ENCODE data around the gene SLC41A3. TPM values are rescaled to one million over a fixed set of nuclear protein-coding genes. Genes with fewer than 3 reads are reported as not detected.
A peak's percentile ranks its signal among the peaks of the same experiment; 100 is the strongest.

The SLC41A3 gene
- total and polyA plus RNA-seq, 2 experiments from 2014 or later, result 19.8 to 56.0 TPM

- no peak for TF ChIP-seq EZH2phosphoT487 (IDR thresholded peaks at IDR 0.05; ENCODE audit: insufficient read depth, low read depth)
- TF ChIP-seq EZH2 (IDR thresholded peaks at IDR 0.05; ENCODE audit: insufficient read depth, poor library complexity, severe bottlenecking), result no peak
- Histone ChIP-seq H3K9me2 (ENCODE audit: insufficient read depth) (no peaks in the 10 kb centered on the region), H3K4me1 (ENCODE audit: insufficient read depth) (0 out of 2 replicates have a peak, but pooled peaks cover 3% of the 10 kb centered on the region), H3K27me3 (replicated peaks; ENCODE audit: insufficient read depth) (no peaks in the 10 kb centered on the region), H3K4me2 (ENCODE audit: unreplicated experiment) (no peak overlapping the region), H3K9me3 (ENCODE audit: low read depth) (peaks cover 4% of the 10 kb centered on the region), H4K20me1 (ENCODE audit: insufficient read depth) (no peaks in the 10 kb centered on the region), H3K9ac (no peak overlapping the region), H3K27ac (no peak overlapping the region), H2AFZ (no peak overlapping the region), H3K79me2 (ENCODE audit: insufficient read depth) (no peaks in the 10 kb centered on the region), H3K4me3 (no peak overlapping the region), H3F3A (ENCODE audit: insufficient read depth) (no peaks in the 10 kb centered on the region), H3K36me3 (ENCODE audit: low read depth) (no peaks in the 10 kb centered on the region)
- in situ Hi-C loops (cut with MboI), result no loop called here
- DNase-seq, result no peak
- 5 to 7% methylated on average over 2 of the region's 2 CpGs for WGBS, 2 experiments (ENCODE audit: low coverage in 1 of 2, low lambda C conversion rate in 2 of 2, missing lambda C conversion rate in 2 of 2)
Measured at GRCh38 chr3:126085841-126086240, 1.9 kb upstream of the SLC41A3 start.

- in situ Hi-C loops (cut with MboI), result no loop called here
Measured at GRCh38 chr3:126085276-126085675, 1.4 kb upstream of the SLC41A3 start.

GRCh38 chr3:126084768-126085180, 850 bp upstream of the SLC41A3 start:
- Histone ChIP-seq H3K4me1 (ENCODE audit: insufficient read depth) (0 out of 2 replicates have a peak, but pooled peaks cover 3% of the 10 kb centered on the region), H3K9ac (peak overlapping the region; percentile 81), H4K20me1 (ENCODE audit: insufficient read depth) (no peaks in the 10 kb centered on the region), H3K27ac (no peak overlapping the region), H3K4me2 (ENCODE audit: unreplicated experiment) (peak overlapping the region; percentile 85), H3K9me2 (ENCODE audit: insufficient read depth) (no peaks in the 10 kb centered on the region), H3K9me3 (ENCODE audit: low read depth) (peaks cover 4% of the 10 kb centered on the region), H3F3A (ENCODE audit: insufficient read depth) (no peaks in the 10 kb centered on the region), H3K4me3 (peak overlapping the region; percentile 83), H3K27me3 (replicated peaks; ENCODE audit: insufficient read depth) (no peaks in the 10 kb centered on the region), H3K36me3 (ENCODE audit: low read depth) (no peaks in the 10 kb centered on the region), H3K79me2 (ENCODE audit: insufficient read depth) (no peaks in the 10 kb centered on the region), H2AFZ (peak overlapping the region; percentile 92)
- in situ Hi-C loops (cut with MboI), result no loop called here
- WGBS, 2 experiments (ENCODE audit: low coverage in 1 of 2, low lambda C conversion rate in 2 of 2, missing lambda C conversion rate in 2 of 2), result 91 to 95% methylated on average over 5 of the region's 5 CpGs
- TF ChIP-seq EZH2phosphoT487 (IDR thresholded peaks at IDR 0.05; ENCODE audit: insufficient read depth, low read depth) (no peak), EZH2 (IDR thresholded peaks at IDR 0.05; ENCODE audit: insufficient read depth, poor library complexity, severe bottlenecking) (no peak)
- DNase-seq, result no peak

More at GRCh38 chr3:126085276-126085675, 1.4 kb upstream of the SLC41A3 start:
- H3K9me2 ChIP-seq (ENCODE audit: insufficient read depth), result no peaks in the 10 kb centered on the region
- no peak overlapping the region for H3K4me2 ChIP-seq (ENCODE audit: unreplicated experiment)
- no peak for DNase-seq
- 93 to 95% methylated on average over 7 of the region's 7 CpGs for WGBS, 2 experiments (ENCODE audit: low coverage in 1 of 2, low lambda C conversion rate in 2 of 2, missing lambda C conversion rate in 2 of 2)
- no peak overlapping the region for H3K4me3 ChIP-seq
- no peak overlapping the region; the same call in 1 of the 2 replicates for H2AFZ ChIP-seq
- no peaks in the 10 kb centered on the region for H3K27me3 ChIP-seq (replicated peaks; ENCODE audit: insufficient read depth)
- H3K36me3 ChIP-seq (ENCODE audit: low read depth), result no peaks in the 10 kb centered on the region
- no peak overlapping the region for H3K9ac ChIP-seq
- H3K27ac ChIP-seq, result no peak overlapping the region
- H3K9me3 ChIP-seq (ENCODE audit: low read depth), result peaks cover 4% of the 10 kb centered on the region
- TF ChIP-seq EZH2 (IDR thresholded peaks at IDR 0.05; ENCODE audit: insufficient read depth, poor library complexity, severe bottlenecking), result no peak
- no peak for TF ChIP-seq EZH2phosphoT487 (IDR thresholded peaks at IDR 0.05; ENCODE audit: insufficient read depth, low read depth)
- 0 out of 2 replicates have a peak, but pooled peaks cover 3% of the 10 kb centered on the region for H3K4me1 ChIP-seq (ENCODE audit: insufficient read depth)
- H3K79me2 ChIP-seq (ENCODE audit: insufficient read depth), result no peaks in the 10 kb centered on the region
- no peaks in the 10 kb centered on the region for H3F3A ChIP-seq (ENCODE audit: insufficient read depth)
- no peaks in the 10 kb centered on the region for H4K20me1 ChIP-seq (ENCODE audit: insufficient read depth)

GRCh38 chr3:126083511-126083912, 412 bp downstream of the SLC41A3 start:
- Histone ChIP-seq H3K4me1 (ENCODE audit: insufficient read depth) (0 out of 2 replicates have a peak, but pooled peaks cover 3% of the 10 kb centered on the region), H2AFZ (peak overlapping the region; percentile 92), H3K9me3 (ENCODE audit: low read depth) (peaks cover 4% of the 10 kb centered on the region), H3K36me3 (ENCODE audit: low read depth) (no peaks in the 10 kb centered on the region), H3K79me2 (ENCODE audit: insufficient read depth) (no peaks in the 10 kb centered on the region), H3K4me2 (ENCODE audit: unreplicated experiment) (peak overlapping the region; percentile 85), H3K27me3 (replicated peaks; ENCODE audit: insufficient read depth) (no peaks in the 10 kb centered on the region), H3K9me2 (ENCODE audit: insufficient read depth) (no peaks in the 10 kb centered on the region), H3K4me3 (peak overlapping the region; percentile 83), H3K27ac (0 out of 2 replicates have a peak overlapping the region, but pooled peaks have one; percentile 3), H4K20me1 (ENCODE audit: insufficient read depth) (no peaks in the 10 kb centered on the region), H3K9ac (peak overlapping the region; percentile 81), H3F3A (ENCODE audit: insufficient read depth) (no peaks in the 10 kb centered on the region)
- no peak for TF ChIP-seq EZH2phosphoT487 (IDR thresholded peaks at IDR 0.05; ENCODE audit: insufficient read depth, low read depth)
- TF ChIP-seq EZH2 (IDR thresholded peaks at IDR 0.05; ENCODE audit: insufficient read depth, poor library complexity, severe bottlenecking), result no peak
- in situ Hi-C loops (cut with MboI), result no loop called here
- DNase-seq, result peak; percentile 73
- 2% methylated on average over 12 to 27 of the region's 30 CpGs for WGBS, 2 experiments (ENCODE audit: low coverage in 1 of 2, low lambda C conversion rate in 2 of 2, missing lambda C conversion rate in 2 of 2)
